HG02938 (cell line): ENCODE data around the gene TARS2.

Source experiments
- ATAC-seq: cut with Tn5 transposase; IDR thresholded peaks from one replicate; pipeline ENCODE4 v1.9.1; 2021; ENCODE audit warnings: mild to moderate bottlenecking, moderate library complexity; ENCODE audit not compliant: unreplicated experiment

TARS2 gene

DNA sequence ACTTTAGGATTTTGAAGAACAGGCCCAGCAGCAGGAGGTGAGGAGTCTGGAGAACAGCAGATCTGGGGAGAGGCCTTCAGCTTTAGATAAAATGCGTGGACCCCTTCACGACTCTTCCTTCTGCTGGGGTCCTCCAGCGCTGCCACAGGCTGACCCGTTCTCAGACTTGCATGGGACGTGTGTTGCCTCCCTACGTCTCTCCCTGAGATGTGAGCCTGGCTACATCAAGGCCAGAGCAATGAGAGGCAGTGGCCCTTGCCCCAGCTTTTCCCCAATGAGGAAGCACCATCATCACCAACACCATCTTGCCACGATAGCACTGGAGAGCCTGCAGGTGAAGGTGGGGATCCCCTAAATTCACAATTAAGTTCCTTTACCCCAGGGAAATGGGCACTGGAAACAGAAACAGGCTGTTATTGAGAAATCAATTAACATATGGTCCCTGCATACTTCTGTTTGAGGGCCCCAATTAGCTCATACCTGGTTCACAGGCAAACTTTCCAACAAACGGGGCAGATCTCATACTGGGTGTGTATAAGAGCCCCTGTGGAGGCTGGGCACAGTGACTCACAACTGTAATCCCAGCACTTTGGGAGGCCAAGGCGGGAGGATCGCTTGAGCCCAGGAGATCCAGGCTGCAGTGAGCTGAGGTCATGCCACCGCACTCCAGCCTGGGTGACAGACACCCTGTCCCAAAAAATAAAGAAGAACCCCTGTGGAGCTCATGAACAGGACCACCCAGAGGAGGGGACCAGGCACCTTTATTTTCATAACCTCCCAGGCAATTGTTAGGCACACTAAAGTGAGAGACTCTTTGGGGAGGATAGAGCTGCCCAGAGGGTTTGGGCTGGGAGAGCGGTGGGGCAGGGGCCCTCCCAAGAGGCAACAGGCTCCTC lies 49.9 kb downstream of the TARS2 start:
- no peak for ATAC-seq

DNA sequence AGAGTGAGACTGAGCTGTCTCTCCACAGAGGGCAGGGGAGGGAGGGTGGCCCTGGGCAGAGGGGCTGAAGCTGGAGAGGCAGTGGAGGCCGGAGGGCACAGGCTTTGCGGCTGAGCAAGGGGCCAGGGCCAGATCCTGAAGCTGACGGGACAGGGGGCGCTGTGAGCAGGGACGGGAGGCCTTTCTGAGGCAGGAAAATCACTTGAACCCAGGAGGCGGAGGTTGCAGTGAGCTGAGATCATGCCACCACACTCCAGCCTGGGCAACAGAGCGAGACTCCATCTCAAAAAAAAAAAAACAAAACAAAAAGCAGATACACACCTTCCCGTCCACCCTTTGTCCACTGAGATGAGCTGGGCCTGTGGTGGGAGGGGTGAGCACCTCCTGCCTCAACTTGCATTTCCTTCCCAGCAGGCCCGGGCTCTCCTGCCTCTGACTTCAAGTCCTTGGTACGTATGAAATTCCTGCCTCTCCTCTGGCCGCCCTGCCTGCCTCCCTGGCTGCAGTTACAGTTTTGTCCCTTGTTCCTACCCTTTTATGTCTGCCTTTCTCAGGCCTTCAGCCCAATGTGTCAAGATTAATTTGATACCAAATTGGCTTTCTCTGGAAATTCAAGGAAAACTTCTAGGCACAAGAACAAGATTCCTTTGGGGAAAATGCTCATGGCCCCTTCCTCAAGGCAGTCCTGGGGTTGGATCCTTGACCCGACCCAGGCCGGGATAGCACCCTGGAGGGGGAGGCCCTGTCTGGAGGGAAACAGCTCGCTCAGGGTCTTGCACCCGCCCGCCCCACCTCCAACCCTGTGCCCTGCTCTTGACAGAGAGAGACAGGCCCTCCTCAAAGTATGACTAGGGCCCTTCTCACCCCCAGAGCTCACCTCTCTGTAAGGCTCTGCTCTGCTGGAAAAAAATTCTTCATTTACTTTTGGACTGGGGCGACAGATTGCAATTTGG lies 50.8 kb downstream of the TARS2 start:
- ATAC-seq = no peak

DNA sequence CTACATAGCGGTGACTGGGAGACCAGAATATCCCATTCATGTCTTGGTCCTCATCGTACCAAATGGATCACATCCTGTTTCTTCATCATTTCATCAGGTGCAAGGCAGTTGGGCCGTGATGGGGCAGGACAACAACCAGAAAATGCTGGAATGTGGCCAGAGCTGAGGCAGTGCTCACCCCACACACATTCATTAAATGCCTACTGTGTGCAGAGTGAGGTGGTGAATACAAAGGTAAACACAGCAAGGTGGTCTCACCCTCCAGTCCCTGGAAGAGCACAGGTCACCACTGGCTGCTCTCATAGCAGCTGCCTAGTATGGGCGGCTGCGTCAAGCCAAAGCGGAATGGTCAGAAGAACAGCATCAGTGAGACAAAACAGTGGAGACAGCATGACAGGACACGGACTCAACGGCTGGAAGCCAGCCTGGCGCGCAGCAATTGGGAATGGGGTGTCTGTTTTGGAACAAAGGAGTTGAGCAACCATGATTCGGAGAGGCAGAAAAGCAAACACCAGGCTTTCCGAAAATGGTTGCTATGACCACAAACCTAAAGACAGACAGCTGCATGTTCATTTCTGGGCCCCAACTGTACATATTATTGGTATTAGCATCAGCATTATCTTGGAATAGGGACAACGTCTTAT lies 56.4 kb downstream of the TARS2 start:
- ATAC-seq = no peak

DNA sequence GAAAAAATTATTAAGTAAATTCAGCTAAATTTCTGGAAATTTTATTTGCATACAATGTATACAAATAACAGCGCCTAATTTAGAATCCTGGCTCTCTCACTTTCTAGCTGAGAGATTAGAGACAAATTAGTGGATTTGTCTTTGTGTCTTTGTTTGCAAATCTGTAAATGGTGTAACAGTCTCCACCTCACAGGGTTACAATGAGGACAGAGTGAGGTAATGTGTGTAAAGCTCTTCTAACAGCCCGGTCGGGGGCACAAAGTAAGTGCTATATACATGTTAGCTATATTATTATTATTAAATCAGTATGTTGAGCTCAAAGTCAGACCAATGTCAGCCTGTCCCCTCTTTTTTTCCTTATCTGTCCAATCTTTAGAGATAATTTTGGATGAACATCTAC lies 57.0 kb downstream of the TARS2 start:
- ATAC-seq = no peak

- ATAC-seq = no peak
Measured at GRCh38 chr1:150545486-150546032, 58.3 kb downstream of the TARS2 start.

DNA sequence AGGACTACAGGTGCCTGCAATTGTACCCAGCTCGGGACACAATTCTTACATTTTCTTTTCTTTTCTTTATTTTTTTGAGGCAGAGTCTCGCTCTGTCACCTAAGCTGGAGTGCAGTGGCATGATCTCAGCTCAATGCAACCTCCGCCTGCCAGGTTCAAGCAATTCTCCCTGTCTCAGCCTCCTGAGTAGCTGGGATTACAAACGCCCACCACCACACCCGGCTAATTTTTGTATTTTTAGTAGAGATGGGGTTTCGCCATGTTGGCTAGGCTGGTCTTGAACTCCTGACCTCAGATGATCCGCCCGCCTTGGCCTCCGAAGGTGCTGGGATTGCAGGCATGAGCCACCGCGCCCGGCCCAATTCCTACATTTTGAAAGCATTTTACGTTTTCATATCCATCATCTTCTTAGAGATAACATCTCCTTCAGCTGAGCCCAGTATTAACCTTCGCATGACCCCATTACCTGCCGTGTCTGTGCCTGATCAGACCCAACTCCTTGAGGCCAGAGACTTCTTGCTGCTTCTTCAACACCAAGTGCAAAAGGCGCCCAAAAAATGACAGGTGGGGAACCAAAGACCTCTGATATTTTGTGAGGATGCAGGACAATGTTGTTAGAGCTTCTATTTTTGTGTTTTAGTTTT lies 59.2 kb downstream of the TARS2 start:
- no peak for ATAC-seq

DNA sequence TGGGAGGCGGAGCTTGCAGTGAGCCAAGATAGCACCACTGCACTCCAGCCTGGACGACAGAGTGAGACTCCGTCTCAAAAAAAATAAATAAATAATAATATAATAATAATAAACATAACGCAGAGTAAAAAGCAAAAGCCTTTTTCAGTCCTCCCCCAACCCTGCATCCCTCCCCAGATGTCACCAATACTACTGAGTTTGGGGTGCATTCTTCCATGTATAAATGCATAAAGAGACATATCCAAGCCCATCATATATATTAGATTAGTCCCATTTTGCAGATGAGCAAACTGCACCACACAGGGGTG lies 61.1 kb downstream of the TARS2 start:
- ATAC-seq = no peak

GRCh38 chr1:150548632-150549495 lies 61.6 kb downstream of the TARS2 start, which contains the start of gene ADAMTSL4:
Gene ADAMTSL4 (plus strand): TSS chr1:150549408. CDS start chr1:150552289, 2,881 bp downstream.
- ATAC-seq = no peak

- ATAC-seq = no peak
Measured at GRCh38 chr1:150549496-150550221, 62.4 kb downstream of the TARS2 start.

- ATAC-seq = no peak
Measured at GRCh38 chr1:150550222-150551050, 63.2 kb downstream of the TARS2 start.

- no peak for ATAC-seq
Measured at GRCh38 chr1:150551051-150551783, 64.0 kb downstream of the TARS2 start.

- no peak for ATAC-seq
Measured at GRCh38 chr1:150551784-150552127, 64.5 kb downstream of the TARS2 start.

DNA sequence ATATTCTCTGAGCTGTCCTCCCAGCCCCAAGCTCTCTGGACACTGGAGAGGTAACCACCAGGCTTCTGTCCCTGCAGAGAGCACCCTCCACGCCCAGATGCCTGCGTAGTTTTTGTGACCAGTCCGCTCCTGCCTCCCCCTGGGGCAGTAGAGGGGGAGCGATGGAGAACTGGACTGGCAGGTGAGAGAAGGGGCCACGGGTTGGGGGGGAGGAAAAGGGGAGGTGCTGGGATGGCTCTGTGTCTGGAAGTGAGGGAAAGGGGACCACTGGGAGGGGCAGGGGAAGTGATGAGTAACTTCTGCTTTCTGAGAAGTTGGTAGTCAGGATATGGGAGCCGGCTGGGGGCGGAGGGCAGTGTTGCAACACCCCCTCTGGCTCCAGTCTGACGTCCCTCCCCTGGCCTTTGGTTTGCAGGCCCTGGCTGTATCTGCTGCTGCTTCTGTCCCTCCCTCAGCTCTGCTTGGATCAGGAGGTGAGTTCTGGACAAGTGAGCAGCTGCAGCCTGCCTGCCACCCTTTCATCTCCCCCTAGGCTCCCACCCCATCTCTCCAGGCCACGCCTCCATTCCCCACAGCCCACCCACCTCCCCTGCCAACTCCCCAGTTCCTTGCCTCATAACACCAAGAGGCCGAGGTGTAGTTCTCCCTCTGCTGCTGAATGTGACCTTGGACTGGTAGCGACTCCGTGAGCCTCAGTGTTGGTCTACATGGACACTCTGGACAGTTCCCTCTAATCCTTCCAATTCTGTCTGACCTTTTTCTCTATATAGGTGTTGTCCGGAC lies 65.1 kb downstream of the TARS2 start:
- no peak for ATAC-seq

GRCh38 chr1:150552911-150553289 lies 65.7 kb downstream of the TARS2 start:
- no peak for ATAC-seq

DNA sequence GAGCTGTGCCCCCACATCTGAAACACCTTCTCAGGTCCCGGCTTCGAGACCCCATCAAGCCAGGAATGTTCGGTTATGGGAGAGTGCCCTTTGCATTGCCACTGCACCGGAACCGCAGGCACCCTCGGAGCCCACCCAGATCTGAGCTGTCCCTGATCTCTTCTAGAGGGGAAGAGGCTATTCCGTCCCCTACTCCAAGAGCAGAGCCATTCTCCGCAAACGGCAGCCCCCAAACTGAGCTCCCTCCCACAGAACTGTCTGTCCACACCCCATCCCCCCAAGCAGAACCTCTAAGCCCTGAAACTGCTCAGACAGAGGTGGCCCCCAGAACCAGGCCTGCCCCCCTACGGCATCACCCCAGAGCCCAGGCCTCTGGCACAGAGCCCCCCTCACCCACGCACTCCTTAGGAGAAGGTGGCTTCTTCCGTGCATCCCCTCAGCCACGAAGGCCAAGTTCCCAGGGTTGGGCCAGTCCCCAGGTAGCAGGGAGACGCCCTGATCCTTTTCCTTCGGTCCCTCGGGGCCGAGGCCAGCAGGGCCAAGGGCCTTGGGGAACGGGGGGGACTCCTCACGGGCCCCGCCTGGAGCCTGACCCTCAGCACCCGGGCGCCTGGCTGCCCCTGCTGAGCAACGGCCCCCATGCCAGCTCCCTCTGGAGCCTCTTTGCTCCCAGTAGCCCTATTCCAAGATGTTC lies 66.3 kb downstream of the TARS2 start:
- ATAC-seq = no peak

- no peak for ATAC-seq
Measured at GRCh38 chr1:150554086-150554452, 66.8 kb downstream of the TARS2 start.
